Measurements from ENCODE around the gene PCCA. TPM values are rescaled to one million over a fixed set of nuclear protein-coding genes. Genes with fewer than 3 reads are reported as not detected.

PCCA gene
- total RNA-seq, 4 donors from 2014 or later = 29.5 to 55.5 (median 38.3) TPM

DNA sequence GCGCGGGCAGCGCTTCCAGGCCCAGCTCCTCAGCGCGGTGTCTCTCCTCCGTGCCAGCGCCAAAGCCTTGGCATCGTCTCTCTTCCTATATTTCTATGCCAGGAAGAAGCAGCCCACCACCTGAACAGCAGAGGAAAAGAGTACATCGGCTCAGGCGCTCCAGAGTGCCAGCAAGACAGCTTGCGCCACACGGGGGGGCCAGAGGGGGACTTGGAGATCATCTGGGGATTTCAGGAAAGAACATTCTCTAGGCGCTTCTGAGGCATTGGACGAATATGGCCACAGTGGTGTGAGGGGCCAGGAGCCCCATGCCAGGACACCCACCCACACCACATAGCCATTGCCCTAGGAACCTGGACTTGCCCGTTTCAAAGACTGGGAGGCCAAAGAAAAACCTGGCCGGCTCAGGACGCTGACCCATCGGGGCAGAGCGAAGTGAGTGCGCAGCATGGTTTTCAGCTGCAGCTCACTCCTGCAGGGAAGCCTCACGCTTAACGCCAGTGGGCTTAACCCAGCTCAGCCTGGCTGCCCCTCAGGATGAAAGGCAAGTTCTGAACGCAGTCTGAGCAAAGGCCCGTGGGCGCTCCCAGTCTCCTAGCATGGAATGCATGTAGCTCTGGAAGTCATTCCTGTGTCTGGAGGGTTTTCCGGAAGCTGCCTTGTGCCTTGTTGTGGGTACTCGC, 437.6 kb downstream of the PCCA start:
- Histone ChIP-seq H3K36me3 (peaks cover 0 to 45% (median 2%) of the 10 kb centered on the region in 3 donors), H3K27me3 (no peaks in the 10 kb centered on the region), H3K9me3 (no peaks in the 10 kb centered on the region), H3K4me3 (no peak overlapping the region), H3K27ac (no peak overlapping the region), H3K4me1 (no peaks in the 10 kb centered on the region)
- DNase-seq (ENCODE audit: low spot score in 2 of 2) = no peak
- WGBS, 2 donors = 88 to 94% methylated on average over 23 to 24 of the region's 27 CpGs
- TF ChIP-seq POLR2A (IDR thresholded peaks at IDR 0.05) (no peak), EP300 (IDR thresholded peaks at IDR 0.05) (no peak)
- TF ChIP-seq, protein P1, sequence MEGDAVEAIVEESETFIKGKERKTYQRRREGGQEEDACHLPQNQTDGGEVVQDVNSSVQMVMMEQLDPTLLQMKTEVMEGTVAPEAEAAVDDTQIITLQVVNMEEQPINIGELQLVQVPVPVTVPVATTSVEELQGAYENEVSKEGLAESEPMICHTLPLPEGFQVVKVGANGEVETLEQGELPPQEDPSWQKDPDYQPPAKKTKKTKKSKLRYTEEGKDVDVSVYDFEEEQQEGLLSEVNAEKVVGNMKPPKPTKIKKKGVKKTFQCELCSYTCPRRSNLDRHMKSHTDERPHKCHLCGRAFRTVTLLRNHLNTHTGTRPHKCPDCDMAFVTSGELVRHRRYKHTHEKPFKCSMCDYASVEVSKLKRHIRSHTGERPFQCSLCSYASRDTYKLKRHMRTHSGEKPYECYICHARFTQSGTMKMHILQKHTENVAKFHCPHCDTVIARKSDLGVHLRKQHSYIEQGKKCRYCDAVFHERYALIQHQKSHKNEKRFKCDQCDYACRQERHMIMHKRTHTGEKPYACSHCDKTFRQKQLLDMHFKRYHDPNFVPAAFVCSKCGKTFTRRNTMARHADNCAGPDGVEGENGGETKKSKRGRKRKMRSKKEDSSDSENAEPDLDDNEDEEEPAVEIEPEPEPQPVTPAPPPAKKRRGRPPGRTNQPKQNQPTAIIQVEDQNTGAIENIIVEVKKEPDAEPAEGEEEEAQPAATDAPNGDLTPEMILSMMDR (IDR thresholded peaks at IDR 0.05) = no peak

DNA sequence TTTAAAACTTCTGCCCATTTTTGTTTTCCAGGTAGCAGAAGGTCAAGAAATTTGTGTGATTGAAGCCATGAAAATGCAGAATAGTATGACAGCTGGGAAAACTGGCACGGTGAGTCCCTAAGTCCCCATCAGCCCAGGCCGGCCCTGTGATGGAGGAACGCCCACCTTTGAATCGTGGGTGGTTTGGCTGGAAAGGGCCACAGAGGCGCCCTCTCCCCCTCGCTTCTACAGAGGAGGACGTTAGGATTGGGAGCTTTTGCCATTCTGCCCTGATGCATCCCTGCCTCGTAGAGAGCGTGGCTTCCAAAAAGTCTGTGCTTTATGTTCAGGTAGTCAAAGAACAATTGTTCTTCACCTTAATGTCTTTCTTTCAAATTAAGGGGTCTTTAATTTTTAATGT, 438.8 kb downstream of the PCCA start:
- no peak for DNase-seq (ENCODE audit: low spot score in 2 of 2)
- TF ChIP-seq EP300 (IDR thresholded peaks at IDR 0.05) = no peak
- TF ChIP-seq, protein P1 (IDR thresholded peaks at IDR 0.05) = no peak
- TF ChIP-seq POLR2A (IDR thresholded peaks at IDR 0.05) = no peak
- 85 to 88% methylated on average over 9 of the region's 9 CpGs for WGBS, 2 donors
- Histone ChIP-seq H3K27ac (no peak overlapping the region), H3K4me1 (no peaks in the 10 kb centered on the region), H3K27me3 (no peaks in the 10 kb centered on the region), H3K36me3 (peaks cover 0 to 57% (median 2%) of the 10 kb centered on the region in 3 donors), H3K9me3 (peaks cover 0 to 7% (median 0%) of the 10 kb centered on the region in 4 donors), H3K4me3 (no peak overlapping the region)

DNA sequence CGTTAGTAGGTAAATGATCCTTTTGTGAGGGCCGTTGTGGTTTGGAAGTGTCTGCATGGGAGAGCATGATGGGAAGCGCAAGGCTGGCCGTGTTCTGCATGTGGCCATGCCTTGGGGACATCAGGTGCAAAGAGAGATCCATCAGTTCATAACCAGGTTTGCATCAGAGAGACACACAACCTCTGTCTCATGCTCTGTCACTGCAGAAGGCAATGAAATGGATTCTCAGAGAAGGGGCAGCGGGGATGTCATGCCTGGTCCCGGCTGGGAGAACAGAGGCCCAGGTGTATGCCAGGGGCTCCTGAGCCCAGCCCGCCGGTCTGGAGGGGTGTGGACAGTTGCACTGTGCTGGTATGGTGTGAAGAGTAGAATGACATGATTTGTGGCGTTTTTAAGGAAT, 439.5 kb downstream of the PCCA start:
- H3K9me3 ChIP-seq = peaks cover 0 to 7% (median 0%) of the 10 kb centered on the region in 4 donors
- H3K36me3 ChIP-seq = peaks cover 0 to 63% (median 0%) of the 10 kb centered on the region in 3 donors
- 89 to 90% methylated on average over 9 of the region's 9 CpGs for WGBS, 2 donors
- no peaks in the 10 kb centered on the region for H3K27me3 ChIP-seq
- DNase-seq (ENCODE audit: low spot score in 2 of 2) = no peak
- no peak for TF ChIP-seq EP300 (IDR thresholded peaks at IDR 0.05)
- TF ChIP-seq POLR2A (IDR thresholded peaks at IDR 0.05) = no peak
- TF ChIP-seq, protein P1 (IDR thresholded peaks at IDR 0.05) = no peak
- H3K27ac ChIP-seq = no peak overlapping the region
- H3K4me1 ChIP-seq = no peaks in the 10 kb centered on the region
- H3K4me3 ChIP-seq = no peak overlapping the region

DNA sequence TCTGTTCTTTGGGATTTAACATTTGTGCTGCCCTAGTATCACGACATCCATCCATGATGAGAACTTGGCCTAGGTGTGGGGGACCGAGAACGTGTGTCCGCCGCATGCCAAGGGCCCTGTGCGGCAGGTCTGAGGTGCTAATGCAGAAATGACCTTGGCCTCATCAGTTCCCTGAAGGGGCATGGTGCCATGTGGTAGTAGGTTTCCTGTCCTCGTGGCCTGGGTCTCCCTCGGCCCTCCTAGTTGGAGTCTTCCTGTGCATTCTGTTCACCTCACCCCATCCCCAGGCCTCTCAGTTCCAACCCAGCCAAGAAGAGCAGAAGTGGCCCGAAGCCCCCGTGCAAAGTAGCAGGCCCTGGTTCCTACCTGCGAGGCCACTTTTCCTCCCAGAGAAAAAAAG, 439.9 kb downstream of the PCCA start:
- Histone ChIP-seq H3K27ac (no peak overlapping the region), H3K4me3 (no peak overlapping the region), H3K36me3 (peaks cover 0 to 65% (median 0%) of the 10 kb centered on the region in 3 donors), H3K27me3 (no peaks in the 10 kb centered on the region), H3K9me3 (peaks cover 0 to 7% (median 0%) of the 10 kb centered on the region in 4 donors), H3K4me1 (no peaks in the 10 kb centered on the region)
- no peak for DNase-seq (ENCODE audit: low spot score in 2 of 2)
- 95 to 96% methylated on average over 11 of the region's 11 CpGs for WGBS, 2 donors
- TF ChIP-seq, protein P1 (IDR thresholded peaks at IDR 0.05) = no peak
- TF ChIP-seq POLR2A (IDR thresholded peaks at IDR 0.05) (no peak), EP300 (IDR thresholded peaks at IDR 0.05) (no peak)

DNA sequence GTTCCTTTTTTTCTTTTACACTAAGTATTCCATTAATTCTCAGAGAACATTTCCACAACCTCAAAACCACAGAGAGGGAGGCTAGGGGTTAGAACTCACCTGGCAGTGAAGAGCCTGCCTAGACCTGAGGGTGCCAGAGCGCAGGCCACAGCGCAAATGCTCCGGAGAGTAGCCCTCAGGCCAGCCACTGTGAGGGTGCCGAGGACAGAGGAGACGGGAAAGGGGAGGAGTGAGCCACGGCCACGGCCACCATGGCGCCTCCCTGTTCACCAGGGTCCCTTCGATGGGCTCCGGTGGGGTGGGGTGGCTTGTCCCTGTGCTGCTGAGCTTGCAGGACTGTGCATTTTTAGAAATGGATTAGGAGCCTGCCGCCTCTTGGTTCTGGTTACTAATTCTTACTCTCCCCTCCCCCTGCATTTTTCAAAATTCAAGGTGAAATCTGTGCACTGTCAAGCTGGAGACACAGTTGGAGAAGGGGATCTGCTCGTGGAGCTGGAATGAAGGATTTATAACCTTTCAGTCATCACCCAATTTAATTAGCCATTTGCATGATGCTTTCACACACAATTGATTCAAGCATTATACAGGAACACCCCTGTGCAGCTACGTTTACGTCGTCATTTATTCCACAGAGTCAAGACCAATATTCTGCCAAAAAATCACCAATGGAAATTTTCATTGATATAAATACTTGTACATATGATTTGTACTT, 440.9 kb downstream of the PCCA start:
- Histone ChIP-seq H3K4me3 (no peak overlapping the region), H3K27me3 (no peaks in the 10 kb centered on the region), H3K9me3 (peaks cover 0 to 7% (median 0%) of the 10 kb centered on the region in 4 donors), H3K36me3 (peaks cover 0 to 73% (median 0%) of the 10 kb centered on the region in 3 donors), H3K4me1 (no peaks in the 10 kb centered on the region), H3K27ac (no peak overlapping the region)
- DNase-seq (ENCODE audit: low spot score in 2 of 2) = no peak
- TF ChIP-seq POLR2A (IDR thresholded peaks at IDR 0.05) (no peak), EP300 (IDR thresholded peaks at IDR 0.05) (no peak)
- TF ChIP-seq, protein P1 (IDR thresholded peaks at IDR 0.05) = no peak
- 94 to 97% methylated on average over 13 to 15 of the region's 15 CpGs for WGBS, 2 donors

Data from tibial nerve (tissue), 4 donors.